Sigmoid colon (tissue), 7 donors: ENCODE measurements around the gene PTPRT. TPM values are rescaled to one million over a fixed set of nuclear protein-coding genes. Genes with fewer than 3 reads are reported as not detected.

ENCODE experiments used
- DNase-seq: peaks from one replicate; pipeline ENCODE4 v3.0.0-alpha.2; 2019
- H3K27ac ChIP-seq, 4 donors: fragments of 200-600 bp; sonication (generic); one replicate each; pipeline ENCODE4 v1.5.1; 2016 to 2019; ENCODE audit warnings: mild to moderate bottlenecking in 1 of 4
- H3K27me3 ChIP-seq, 3 donors: fragments of 200-600 bp; sonication (generic); one replicate each; pipeline ENCODE4 v1.5.1; 2019; ENCODE audit warnings: mild to moderate bottlenecking in 1 of 3
- H3K36me3 ChIP-seq, 4 donors: fragments of 200-600 bp; sonication (generic); one replicate each; pipeline ENCODE4 v1.5.1; 2016 to 2019
- H3K4me1 ChIP-seq, 4 donors: fragments of 200-600 bp; sonication (generic); one replicate each; pipeline ENCODE4 v1.5.1; 2017 to 2019
- H3K4me3 ChIP-seq, 4 donors: fragments of 200-600 bp; sonication (generic); one replicate each; pipeline ENCODE4 v1.5.1; 2017 to 2019; ENCODE audit warnings: mild to moderate bottlenecking in 2 of 4, moderate library complexity in 1 of 4
- H3K9me3 ChIP-seq, 4 donors: fragments of 200-600 bp in 3 of 4; sonication (generic) in 3 of 4; one replicate each; pipeline versions ENCODE4 v1.5.1 to v1.6.1; 2013 to 2019
- CTCF ChIP-seq, 4 experiments: fragments of 450-650 bp in 3 of 4; fragments of 200-600 bp in 1 of 4; IDR thresholded peaks; one replicate each; pipeline ENCODE4 v1.5.1; 2016 to 2019; ENCODE audit warnings: antibody characterized with exemption in 4 of 4, mild to moderate bottlenecking in 3 of 4, moderate library complexity in 2 of 4
- EP300 ChIP-seq, 4 donors: sonication (generic); formaldehyde crosslinking; IDR thresholded peaks; one replicate each; pipeline ENCODE4 v1.6.1; 2017; ENCODE audit warnings: antibody characterized with exemption in 4 of 4
- POLR2A ChIP-seq, 2 donors: fragments of 450-650 bp; IDR thresholded peaks; one replicate each; pipeline ENCODE4 v1.6.1; 2016; ENCODE audit warnings: antibody characterized with exemption in 2 of 2, mild to moderate bottlenecking in 2 of 2, moderate library complexity in 2 of 2
- POLR2AphosphoS5 ChIP-seq, 4 donors: sonication (generic); formaldehyde crosslinking; IDR thresholded peaks; one replicate each; pipeline ENCODE4 v1.6.1; 2017; ENCODE audit warnings: antibody characterized with exemption in 4 of 4
- WGBS, 2 donors: extraction: QIAGEN DNeasy Blood & Tissue Kit; methylation state at CpG; one replicate each; pipeline ENCODE4 v1.1.7; 2013; 5-methylcytosine and 5-hydroxymethylcytosine counted together
- intact Hi-C: fragments of 100-400 bp; cut with DNase I; formaldehyde crosslinking; loops from one replicate; pipeline ENCODE4 v1.15.1; 2023
- polyA plus RNA-seq, 3 donors: library from polyadenylated mRNA; stranded (reverse); fragments of 200-250 nt; gene quantifications; one replicate each; pipeline ENCODE4 v1.2.3, GENCODE V29; 2013
- total RNA-seq, 4 donors: library from RNA; depleted of rRNA; stranded (reverse); fragments of >200 nt; gene quantifications; one replicate each; pipeline ENCODE4 v1.1.0, GENCODE V29; 2016
- donor health status: healthy with polysubstance abuse.
- donor health status: Bipolar disorder and iron deficiency.
- donor health status: healthy.

Gene PTPRT
- total and polyA plus RNA-seq, 7 donors = under 0.01 to 0.41 (median 0.12) TPM; not detected in 3

- H3K9me3 ChIP-seq = no peaks in the 10 kb centered on the region
- no peak overlapping the region for H3K27ac ChIP-seq
- H3K36me3 ChIP-seq = no peaks in the 10 kb centered on the region
- H3K4me3 ChIP-seq = no peak overlapping the region
- WGBS, 2 donors = 93 to 94% methylated on average over 8 of the region's 8 CpGs
- TF ChIP-seq EP300 (IDR thresholded peaks at IDR 0.05) (no peak), CTCF (IDR thresholded peaks at IDR 0.05) (no peak), POLR2A (IDR thresholded peaks at IDR 0.05) (no peak), POLR2AphosphoS5 (IDR thresholded peaks at IDR 0.05) (no peak)
- H3K27me3 ChIP-seq = no peaks in the 10 kb centered on the region
- H3K4me1 ChIP-seq = no peaks in the 10 kb centered on the region
- DNase-seq = no peak
- intact Hi-C loops = no loop called here
These were observed 180.2 kb downstream of the PTPRT start for GRCh38 chr20:43009532-43009931.

- no peaks in the 10 kb centered on the region for H3K27me3 ChIP-seq
- H3K27ac ChIP-seq = no peak overlapping the region
- H3K36me3 ChIP-seq = no peaks in the 10 kb centered on the region
- no peaks in the 10 kb centered on the region for H3K4me1 ChIP-seq
- intact Hi-C loops = no loop called here
- no peak overlapping the region for H3K4me3 ChIP-seq
- TF ChIP-seq EP300 (IDR thresholded peaks at IDR 0.05) (no peak), POLR2AphosphoS5 (IDR thresholded peaks at IDR 0.05) (no peak), POLR2A (IDR thresholded peaks at IDR 0.05) (no peak), CTCF (IDR thresholded peaks at IDR 0.05) (no peak)
- no peak for DNase-seq
- H3K9me3 ChIP-seq = no peaks in the 10 kb centered on the region
- WGBS, 2 donors = 79 to 80% methylated on average over 5 of the region's 5 CpGs
These were observed 182.2 kb downstream of the PTPRT start for GRCh38 chr20:43007525-43007924.

- 42 to 63% methylated on average over 5 of the region's 5 CpGs for WGBS, 2 donors
These were observed 182.9 kb downstream of the PTPRT start for GRCh38 chr20:43006651-43007375.

GRCh38 chr20:43003318-43003944, 186.3 kb downstream of the PTPRT start:
- Histone ChIP-seq H3K4me3 (no peak overlapping the region), H3K9me3 (no peaks in the 10 kb centered on the region), H3K27me3 (no peaks in the 10 kb centered on the region), H3K4me1 (no peaks in the 10 kb centered on the region), H3K27ac (no peak overlapping the region), H3K36me3 (no peaks in the 10 kb centered on the region)
- TF ChIP-seq POLR2A (IDR thresholded peaks at IDR 0.05) (no peak), POLR2AphosphoS5 (IDR thresholded peaks at IDR 0.05) (no peak), EP300 (IDR thresholded peaks at IDR 0.05) (no peak), CTCF (IDR thresholded peaks at IDR 0.05) (no peak)
- 81 to 85% methylated on average over 6 of the region's 6 CpGs for WGBS, 2 donors
- intact Hi-C loops = no loop called here
- DNase-seq = no peak

More at GRCh38 chr20:43006651-43007375, 182.9 kb downstream of the PTPRT start:
- intact Hi-C loops = no loop called here
- H3K27ac ChIP-seq = no peak overlapping the region
- DNase-seq = no peak
- no peaks in the 10 kb centered on the region for H3K9me3 ChIP-seq
- H3K36me3 ChIP-seq = no peaks in the 10 kb centered on the region
- H3K4me1 ChIP-seq = no peaks in the 10 kb centered on the region
- TF ChIP-seq CTCF (IDR thresholded peaks at IDR 0.05) = no peak
- no peak for TF ChIP-seq EP300 (IDR thresholded peaks at IDR 0.05)
- no peak for TF ChIP-seq POLR2A (IDR thresholded peaks at IDR 0.05)
- TF ChIP-seq POLR2AphosphoS5 (IDR thresholded peaks at IDR 0.05) = no peak
- no peaks in the 10 kb centered on the region for H3K27me3 ChIP-seq
- H3K4me3 ChIP-seq = no peak overlapping the region
